ENCODE results near the gene SULT1C2.

SULT1C2 gene

DNA sequence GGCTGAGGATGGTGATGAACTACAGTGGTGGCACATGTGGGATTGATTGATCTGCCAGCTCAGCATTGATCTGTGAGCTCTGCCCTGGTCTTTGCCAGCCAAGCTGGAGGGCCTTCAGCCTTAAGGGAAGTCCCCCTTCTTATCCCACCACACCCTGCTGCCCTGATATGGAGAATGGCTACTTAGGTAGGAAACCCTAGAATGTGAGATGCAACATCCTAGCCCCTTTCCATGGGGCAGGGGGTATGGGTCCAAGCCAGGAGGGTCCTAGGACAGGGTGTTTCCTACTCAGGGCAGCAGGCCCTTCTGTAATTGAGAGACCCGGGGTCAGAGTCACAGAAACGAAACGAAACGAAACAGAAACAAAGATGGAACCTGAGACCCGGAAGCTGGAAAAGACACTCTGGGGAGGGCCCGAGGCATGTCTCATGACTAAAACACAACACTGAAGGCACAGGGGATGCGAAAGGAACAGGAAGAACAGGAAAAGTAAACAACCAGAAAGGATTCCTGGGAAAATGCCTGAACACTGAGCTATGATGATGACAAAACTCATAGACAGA is 16.9 kb upstream of the SULT1C2 start:
- TF ChIP-seq, protein P1, sequence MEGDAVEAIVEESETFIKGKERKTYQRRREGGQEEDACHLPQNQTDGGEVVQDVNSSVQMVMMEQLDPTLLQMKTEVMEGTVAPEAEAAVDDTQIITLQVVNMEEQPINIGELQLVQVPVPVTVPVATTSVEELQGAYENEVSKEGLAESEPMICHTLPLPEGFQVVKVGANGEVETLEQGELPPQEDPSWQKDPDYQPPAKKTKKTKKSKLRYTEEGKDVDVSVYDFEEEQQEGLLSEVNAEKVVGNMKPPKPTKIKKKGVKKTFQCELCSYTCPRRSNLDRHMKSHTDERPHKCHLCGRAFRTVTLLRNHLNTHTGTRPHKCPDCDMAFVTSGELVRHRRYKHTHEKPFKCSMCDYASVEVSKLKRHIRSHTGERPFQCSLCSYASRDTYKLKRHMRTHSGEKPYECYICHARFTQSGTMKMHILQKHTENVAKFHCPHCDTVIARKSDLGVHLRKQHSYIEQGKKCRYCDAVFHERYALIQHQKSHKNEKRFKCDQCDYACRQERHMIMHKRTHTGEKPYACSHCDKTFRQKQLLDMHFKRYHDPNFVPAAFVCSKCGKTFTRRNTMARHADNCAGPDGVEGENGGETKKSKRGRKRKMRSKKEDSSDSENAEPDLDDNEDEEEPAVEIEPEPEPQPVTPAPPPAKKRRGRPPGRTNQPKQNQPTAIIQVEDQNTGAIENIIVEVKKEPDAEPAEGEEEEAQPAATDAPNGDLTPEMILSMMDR (IDR thresholded peaks at IDR 0.05), result no peak

DNA sequence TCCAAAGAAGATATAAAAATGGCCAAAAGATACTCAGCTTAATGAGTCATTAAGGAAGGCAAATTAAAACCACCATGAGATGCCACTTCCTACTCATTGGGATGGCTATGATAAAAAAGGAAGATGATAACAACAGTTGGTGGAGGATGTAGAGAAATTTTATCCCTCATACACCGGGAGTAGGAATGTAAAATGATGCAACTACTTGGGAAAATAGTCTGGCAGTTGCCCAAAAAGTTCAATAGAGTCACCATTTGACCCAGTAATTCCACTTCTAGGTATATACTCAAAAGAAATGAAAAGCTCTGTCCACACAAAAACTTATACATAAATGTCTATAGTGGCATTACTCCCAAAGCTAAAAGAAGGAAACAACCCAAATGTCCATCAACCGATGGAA is 10.1 kb upstream of the SULT1C2 start:
- TF ChIP-seq, protein P1 (IDR thresholded peaks at IDR 0.05), result no peak

DNA sequence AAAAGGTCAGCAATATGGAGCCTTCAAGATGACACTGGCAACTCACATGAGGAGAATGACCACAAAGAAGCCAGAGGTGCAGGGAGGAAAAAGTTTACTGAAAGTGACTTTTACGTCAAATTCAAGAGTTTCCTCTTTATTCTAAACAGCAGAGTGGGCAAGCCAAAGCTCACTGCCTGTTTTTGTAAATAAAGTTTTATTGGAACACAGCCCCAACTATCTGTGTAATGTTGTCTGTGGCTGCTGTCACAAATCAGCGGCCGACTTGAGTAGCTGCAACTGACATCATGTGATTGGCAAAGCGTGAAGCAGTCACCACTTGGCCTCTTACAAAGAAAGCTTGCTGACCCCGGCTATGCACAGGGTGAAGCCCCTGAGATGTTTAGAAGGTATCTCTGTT is 9.2 kb upstream of the SULT1C2 start:
- TF ChIP-seq, protein P1 (IDR thresholded peaks at IDR 0.05), result no peak

DNA sequence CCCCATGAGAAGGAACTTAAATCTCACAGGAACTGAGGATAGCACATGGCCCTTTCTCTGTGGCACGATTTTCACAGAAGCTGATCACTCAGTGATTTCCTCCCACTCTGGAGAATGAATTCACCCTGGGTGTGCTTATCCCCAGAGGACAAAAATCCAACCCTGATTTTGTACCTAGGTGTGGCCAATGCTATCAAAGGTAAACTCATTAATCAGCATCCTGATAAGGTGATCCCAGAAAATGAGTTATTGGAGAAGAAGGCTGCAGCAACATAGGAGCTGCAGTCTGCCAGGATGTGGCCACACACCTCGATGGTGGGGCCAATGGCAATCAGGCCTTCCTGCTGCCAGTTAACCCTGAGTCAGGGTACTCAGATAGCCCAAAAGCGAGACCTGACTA is 8.2 kb upstream of the SULT1C2 start:
- TF ChIP-seq, protein P1 (IDR thresholded peaks at IDR 0.05), result no peak

DNA sequence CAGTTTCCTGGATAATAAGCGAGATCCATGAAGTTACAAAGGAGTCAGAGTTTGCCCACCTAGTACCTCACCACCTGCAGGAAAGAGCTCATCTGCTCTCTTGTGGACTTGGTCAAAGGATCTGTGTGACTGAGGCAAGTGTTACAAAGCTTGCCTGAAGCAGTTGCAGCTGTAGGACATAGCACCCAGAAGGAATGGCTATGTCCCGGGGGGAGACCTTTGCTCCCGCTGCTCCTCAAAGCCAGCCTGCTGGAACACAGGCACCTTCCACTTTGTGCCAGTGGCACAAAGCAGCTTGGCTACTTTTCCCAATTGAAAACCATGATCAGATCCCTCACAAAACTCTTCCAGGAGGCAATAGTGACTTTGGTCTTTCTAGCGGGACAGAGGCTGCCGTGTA is 3.1 kb upstream of the SULT1C2 start:
- TF ChIP-seq, protein P1 (IDR thresholded peaks at IDR 0.05), result no peak

DNA sequence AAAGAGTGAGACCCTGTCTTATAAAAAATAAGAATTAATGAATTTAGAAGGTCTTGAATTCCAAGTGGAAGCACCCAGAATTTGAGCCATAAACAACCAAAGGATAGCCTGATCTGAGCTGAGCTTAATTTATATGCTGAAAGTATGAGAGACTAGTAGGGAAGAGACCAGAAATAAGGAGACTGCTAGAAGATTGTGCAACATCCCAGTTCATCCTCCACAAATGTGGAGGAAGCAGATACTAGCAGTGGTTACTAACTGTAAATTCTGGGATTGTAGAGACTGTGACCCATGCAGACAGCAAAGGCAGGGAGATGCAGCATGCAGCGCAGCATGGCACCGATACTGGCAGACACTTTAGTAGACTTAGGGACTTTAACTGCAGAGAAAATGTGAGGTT is 1.5 kb upstream of the SULT1C2 start:
- TF ChIP-seq, protein P1 (IDR thresholded peaks at IDR 0.05), result no peak

DNA sequence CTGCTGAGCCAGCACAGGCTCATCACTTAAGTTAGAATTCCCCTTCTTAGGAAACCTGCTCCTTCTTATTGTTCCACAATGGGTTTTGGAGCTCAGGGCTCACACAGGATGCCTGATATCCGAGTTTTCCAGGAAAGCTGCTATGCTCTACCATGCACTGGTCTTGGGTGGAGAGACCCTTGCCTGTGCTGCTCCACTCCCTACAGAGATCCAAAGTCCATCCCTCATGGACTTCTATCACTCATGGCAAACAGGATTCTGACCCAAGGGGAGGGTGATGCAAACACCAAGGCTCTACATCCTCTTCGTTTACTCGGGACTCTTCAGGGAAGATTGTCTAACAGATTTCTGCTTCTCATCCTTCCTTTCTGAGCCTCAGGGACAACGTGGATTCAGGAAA is 5.2 kb downstream of the SULT1C2 start:
- TF ChIP-seq, protein P1 (IDR thresholded peaks at IDR 0.05), result no peak

All from LNCAP (cell line).